Thoracic aorta (tissue), 2 donors: Measurements from ENCODE around the gene CCM2L. TPM values are rescaled to one million over a fixed set of nuclear protein-coding genes. Genes with fewer than 3 reads are reported as not detected.

Experiments used
- ATAC-seq: fragments of 150-250 bp; one replicate; pipeline ENCODE4 v1.8.0; 2017; ENCODE audit warnings: low read depth; ENCODE audit not compliant: insufficient number of reproducible peaks, low FRiP score
- DNase-seq: peaks from one replicate; pipeline ENCODE4 v3.0.0-alpha.2; 2020; ENCODE audit warnings: low spot score
- H3K27ac ChIP-seq, 2 donors: fragments of 200-600 bp; sonication (generic); 1 replicate in 1 of 2; 2 replicates in 1 of 2; pipeline ENCODE4 v1.5.1; 2016; ENCODE audit warnings: mild to moderate bottlenecking in 2 of 2, moderate library complexity in 2 of 2
- H3K27me3 ChIP-seq: fragments of 200-600 bp; sonication (generic); replicated peaks from 2 replicates; pipeline ENCODE4 v1.6.0; 2016; ENCODE audit warnings: mild to moderate bottlenecking; ENCODE audit not compliant: insufficient read depth
- H3K36me3 ChIP-seq: fragments of 200-600 bp; sonication (generic); one replicate; pipeline ENCODE4 v1.5.1; 2016
- H3K4me1 ChIP-seq, 2 donors: fragments of 200-600 bp; sonication (generic); 1 replicate in 1 of 2; 2 replicates in 1 of 2; pipeline versions ENCODE4 v1.5.1 to v1.6.0; 2016; ENCODE audit warnings: low read depth in 2 of 2, mild to moderate bottlenecking in 1 of 2; ENCODE audit not compliant: control insufficient read depth in 1 of 2
- H3K4me3 ChIP-seq: fragments of 200-600 bp; sonication (generic); 2 replicates; pipeline ENCODE4 v1.5.1; 2016; ENCODE audit warnings: mild to moderate bottlenecking
- H3K9me3 ChIP-seq: fragments of 200-600 bp; sonication (generic); 2 replicates; pipeline ENCODE4 v1.5.1; 2016
- total RNA-seq, 2 donors: library from RNA; depleted of rRNA; stranded (reverse); fragments of >200 nt; gene quantifications; one replicate each; pipeline versions ENCODE4 v1.1.0 to v1.2.3, GENCODE V29; 2016
- TF ChIP-seq, protein P1 (sequence below): fragments of 200-600 bp; sonication (generic); IDR thresholded peaks from one replicate; pipeline ENCODE4 v1.5.1; 2019; ENCODE audit warnings: antibody characterized with exemption

The CCM2L gene
- total RNA-seq, 2 donors from 2014 or later: 2.7 to 6.4 TPM

GRCh38 chr20:32045999-32046398, 35.8 kb downstream of the CCM2L start:
- H3K4me1 ChIP-seq: no peaks in the 10 kb centered on the region
- DNase-seq (no peak), ATAC-seq (no peak)
- no peaks in the 10 kb centered on the region for H3K36me3 ChIP-seq
- no peak overlapping the region for H3K4me3 ChIP-seq
- H3K9me3 ChIP-seq: no peaks in the 10 kb centered on the region
- no peak overlapping the region for H3K27ac ChIP-seq
- no peaks in the 10 kb centered on the region for H3K27me3 ChIP-seq
- TF ChIP-seq, protein P1, sequence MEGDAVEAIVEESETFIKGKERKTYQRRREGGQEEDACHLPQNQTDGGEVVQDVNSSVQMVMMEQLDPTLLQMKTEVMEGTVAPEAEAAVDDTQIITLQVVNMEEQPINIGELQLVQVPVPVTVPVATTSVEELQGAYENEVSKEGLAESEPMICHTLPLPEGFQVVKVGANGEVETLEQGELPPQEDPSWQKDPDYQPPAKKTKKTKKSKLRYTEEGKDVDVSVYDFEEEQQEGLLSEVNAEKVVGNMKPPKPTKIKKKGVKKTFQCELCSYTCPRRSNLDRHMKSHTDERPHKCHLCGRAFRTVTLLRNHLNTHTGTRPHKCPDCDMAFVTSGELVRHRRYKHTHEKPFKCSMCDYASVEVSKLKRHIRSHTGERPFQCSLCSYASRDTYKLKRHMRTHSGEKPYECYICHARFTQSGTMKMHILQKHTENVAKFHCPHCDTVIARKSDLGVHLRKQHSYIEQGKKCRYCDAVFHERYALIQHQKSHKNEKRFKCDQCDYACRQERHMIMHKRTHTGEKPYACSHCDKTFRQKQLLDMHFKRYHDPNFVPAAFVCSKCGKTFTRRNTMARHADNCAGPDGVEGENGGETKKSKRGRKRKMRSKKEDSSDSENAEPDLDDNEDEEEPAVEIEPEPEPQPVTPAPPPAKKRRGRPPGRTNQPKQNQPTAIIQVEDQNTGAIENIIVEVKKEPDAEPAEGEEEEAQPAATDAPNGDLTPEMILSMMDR: no peak

DNA sequence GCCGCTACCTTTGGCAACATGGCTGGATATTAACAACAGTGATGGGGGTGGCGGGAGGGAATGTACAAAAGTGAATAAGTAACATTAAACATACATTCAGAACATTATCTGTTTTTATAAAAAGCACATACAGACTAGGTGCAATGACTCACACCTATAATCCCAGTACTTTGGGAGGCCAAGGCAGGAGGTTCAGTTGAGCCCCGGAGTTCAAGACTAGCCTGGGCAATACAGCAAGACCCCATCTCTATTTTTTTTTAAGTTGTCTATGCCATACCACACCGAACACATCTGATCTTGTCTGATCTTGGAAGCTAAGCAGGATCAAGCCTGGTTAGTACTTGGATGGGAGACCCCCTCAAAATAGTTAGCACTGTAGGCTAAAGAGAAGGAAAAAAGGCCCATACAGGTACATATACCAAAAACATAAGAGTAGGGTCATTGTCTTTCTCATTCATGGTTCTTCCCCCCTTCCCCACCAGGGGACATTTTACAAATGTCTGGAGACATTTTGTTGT, 40.1 kb downstream of the CCM2L start:
- Histone ChIP-seq H3K4me1 (peaks cover 0 to 15% of the 10 kb centered on the region in 2 donors), H3K27me3 (peaks cover 6% of the 10 kb centered on the region)

DNA sequence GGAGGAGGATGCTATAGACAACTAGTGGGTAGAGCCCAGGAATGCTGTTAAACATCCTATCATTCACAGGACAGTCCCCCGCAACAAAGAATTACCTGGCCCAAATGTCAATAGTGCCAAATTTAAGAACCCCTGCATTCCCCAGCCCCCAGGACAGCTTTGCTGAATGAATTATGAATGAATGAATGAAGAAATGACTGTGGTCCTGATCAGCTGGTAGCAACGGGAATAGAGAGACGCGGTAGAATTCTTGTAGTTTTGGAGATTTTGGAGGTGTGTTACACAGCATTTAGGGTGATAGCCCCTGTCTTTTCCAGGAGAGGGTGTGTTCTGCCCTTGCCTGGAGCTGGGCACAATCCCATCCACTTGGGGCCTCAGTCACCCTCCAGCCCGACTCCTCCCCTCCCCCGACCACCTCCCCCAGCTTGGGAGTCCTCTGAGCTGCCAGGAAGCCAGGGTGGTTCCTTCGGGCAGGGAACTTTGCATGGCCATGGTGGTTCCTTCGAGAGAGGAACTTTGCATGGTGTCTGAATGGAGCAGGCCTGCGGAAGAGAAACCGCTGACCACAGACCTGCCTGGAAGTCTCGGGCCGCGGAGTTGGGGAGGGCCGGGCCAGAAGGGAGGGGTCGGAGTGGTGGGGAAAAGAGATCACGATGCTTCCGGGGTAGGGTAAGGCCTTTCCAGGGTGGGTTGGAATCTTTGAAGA, 40.8 kb downstream of the CCM2L start:
- Histone ChIP-seq H3K4me3 (peak overlapping the region; percentile 70), H3K27me3 (peaks cover 6% of the 10 kb centered on the region), H3K4me1 (peaks cover 0 to 15% of the 10 kb centered on the region in 2 donors), H3K9me3 (no peaks in the 10 kb centered on the region), H3K27ac (peak overlapping the region in 1 of 2 donors; percentile 55), H3K36me3 (no peaks in the 10 kb centered on the region)
- no peak for ATAC-seq
- TF ChIP-seq, protein P1: no peak
- no peak for DNase-seq

More for the DNA sequence above, 40.1 kb downstream of the CCM2L start:
- H3K36me3 ChIP-seq: no peaks in the 10 kb centered on the region
- H3K27ac ChIP-seq: no peak overlapping the region
- no peaks in the 10 kb centered on the region for H3K9me3 ChIP-seq
- ATAC-seq (no peak), DNase-seq (no peak)
- no peak overlapping the region for H3K4me3 ChIP-seq
- TF ChIP-seq, protein P1: no peak

GRCh38 chr20:32051720-32052089, 41.5 kb downstream of the CCM2L start:
- Histone ChIP-seq H3K4me3 (peak overlapping the region; percentile 70), H3K27me3 (peaks cover 6% of the 10 kb centered on the region), H3K27ac (peak overlapping the region in 1 of 2 donors; percentile 55), H3K36me3 (no peaks in the 10 kb centered on the region), H3K4me1 (peaks cover 0 to 15% of the 10 kb centered on the region in 2 donors), H3K9me3 (no peaks in the 10 kb centered on the region)
- TF ChIP-seq, protein P1: no peak
- no peak for DNase-seq
- ATAC-seq: no peak

GRCh38 chr20:32052090-32052777, 42.0 kb downstream of the CCM2L start, which contains the start of gene HCK:
TSS of gene HCK (plus strand) at chr20:32052242.
- Histone ChIP-seq H3K27me3 (peaks cover 6% of the 10 kb centered on the region), H3K36me3 (no peaks in the 10 kb centered on the region), H3K9me3 (no peaks in the 10 kb centered on the region), H3K4me3 (peak within 1 kb of the TSS; percentile 70), H3K4me1 (peaks cover 0 to 15% of the 10 kb centered on the region in 2 donors), H3K27ac (peak within 1 kb of the TSS; percentile 25 to 55)
- no peak for ATAC-seq
- TF ChIP-seq, protein P1: no peak
- DNase-seq: no peak
